ENCODE data around the gene NDST4.
A peak's percentile ranks its signal among the peaks of the same experiment; 100 is the strongest.

Gene NDST4

DNA sequence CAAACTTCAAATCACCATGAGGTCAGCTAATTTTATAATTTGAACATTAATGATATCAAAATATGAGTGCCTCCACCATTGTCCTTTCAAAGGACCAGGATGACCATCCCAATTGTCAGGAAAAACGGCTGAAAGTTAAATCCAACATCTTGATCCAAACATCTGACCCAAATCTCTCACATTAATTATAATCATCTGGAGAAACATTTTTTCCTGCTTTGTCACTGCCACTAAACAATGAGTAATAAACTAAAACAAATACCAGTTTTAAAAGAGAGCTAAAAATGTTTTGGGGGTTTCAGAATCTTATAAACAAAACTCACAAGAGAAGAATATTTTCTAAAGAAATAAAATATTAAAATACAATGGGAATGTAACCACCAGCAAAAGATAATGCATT lies 45.7 kb upstream of the NDST4 start (continued):
- TF ChIP-seq, protein P1, sequence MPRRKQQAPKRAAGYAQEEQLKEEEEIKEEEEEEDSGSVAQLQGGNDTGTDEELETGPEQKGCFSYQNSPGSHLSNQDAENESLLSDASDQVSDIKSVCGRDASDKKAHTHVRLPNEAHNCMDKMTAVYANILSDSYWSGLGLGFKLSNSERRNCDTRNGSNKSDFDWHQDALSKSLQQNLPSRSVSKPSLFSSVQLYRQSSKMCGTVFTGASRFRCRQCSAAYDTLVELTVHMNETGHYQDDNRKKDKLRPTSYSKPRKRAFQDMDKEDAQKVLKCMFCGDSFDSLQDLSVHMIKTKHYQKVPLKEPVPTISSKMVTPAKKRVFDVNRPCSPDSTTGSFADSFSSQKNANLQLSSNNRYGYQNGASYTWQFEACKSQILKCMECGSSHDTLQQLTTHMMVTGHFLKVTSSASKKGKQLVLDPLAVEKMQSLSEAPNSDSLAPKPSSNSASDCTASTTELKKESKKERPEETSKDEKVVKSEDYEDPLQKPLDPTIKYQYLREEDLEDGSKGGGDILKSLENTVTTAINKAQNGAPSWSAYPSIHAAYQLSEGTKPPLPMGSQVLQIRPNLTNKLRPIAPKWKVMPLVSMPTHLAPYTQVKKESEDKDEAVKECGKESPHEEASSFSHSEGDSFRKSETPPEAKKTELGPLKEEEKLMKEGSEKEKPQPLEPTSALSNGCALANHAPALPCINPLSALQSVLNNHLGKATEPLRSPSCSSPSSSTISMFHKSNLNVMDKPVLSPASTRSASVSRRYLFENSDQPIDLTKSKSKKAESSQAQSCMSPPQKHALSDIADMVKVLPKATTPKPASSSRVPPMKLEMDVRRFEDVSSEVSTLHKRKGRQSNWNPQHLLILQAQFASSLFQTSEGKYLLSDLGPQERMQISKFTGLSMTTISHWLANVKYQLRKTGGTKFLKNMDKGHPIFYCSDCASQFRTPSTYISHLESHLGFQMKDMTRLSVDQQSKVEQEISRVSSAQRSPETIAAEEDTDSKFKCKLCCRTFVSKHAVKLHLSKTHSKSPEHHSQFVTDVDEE (CRISPR knock-in tag; IDR thresholded peaks at IDR 0.05): no peak
- no peak for TF ChIP-seq PPARA (CRISPR knock-in tag; IDR thresholded peaks at IDR 0.05; ENCODE audit: borderline replicate concordance)

DNA sequence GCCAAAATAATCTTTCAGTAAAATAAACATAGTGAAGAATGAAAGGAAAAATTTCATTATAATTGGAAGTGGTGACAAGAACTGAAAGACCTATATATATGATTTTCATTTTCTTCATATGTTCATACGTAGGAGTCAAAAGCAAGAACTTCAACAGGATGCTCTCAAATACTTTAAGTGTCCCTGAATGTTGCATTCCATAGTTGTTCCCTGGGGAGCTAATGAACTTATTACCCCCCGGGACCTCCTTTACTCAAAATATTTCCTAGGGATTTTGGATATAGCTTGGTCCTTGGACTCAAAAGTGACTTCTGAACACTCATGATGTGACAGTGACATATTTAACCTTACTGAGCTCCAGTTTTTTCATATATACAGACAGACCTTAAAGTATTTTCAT lies 44.9 kb upstream of the NDST4 start:
- TF ChIP-seq POU6F1 (CRISPR knock-in tag; IDR thresholded peaks at IDR 0.05; ENCODE audit: borderline replicate concordance, low read depth) (no peak), TOX (CRISPR knock-in tag; IDR thresholded peaks at IDR 0.05; ENCODE audit: borderline replicate concordance) (no peak), ARNTL (CRISPR knock-in tag; IDR thresholded peaks at IDR 0.05; ENCODE audit: borderline replicate concordance, low read depth) (no peak), PPARA (CRISPR knock-in tag; IDR thresholded peaks at IDR 0.05; ENCODE audit: borderline replicate concordance) (no peak), GLIS3 (CRISPR knock-in tag; IDR thresholded peaks at IDR 0.05) (no peak), CSDC2 (CRISPR knock-in tag; IDR thresholded peaks at IDR 0.05) (no peak), SNAI2 (CRISPR knock-in tag; IDR thresholded peaks at IDR 0.05) (no peak), PATZ1 (CRISPR knock-in tag; IDR thresholded peaks at IDR 0.05; ENCODE audit: borderline replicate concordance) (no peak), RARB (CRISPR knock-in tag; IDR thresholded peaks at IDR 0.05) (no peak), ZFP30 (CRISPR knock-in tag; IDR thresholded peaks at IDR 0.05) (no peak), ZFP3 (CRISPR knock-in tag; IDR thresholded peaks at IDR 0.05) (no peak), ZNF8 (CRISPR knock-in tag; IDR thresholded peaks at IDR 0.05) (no peak)
- TF ChIP-seq, protein P2, sequence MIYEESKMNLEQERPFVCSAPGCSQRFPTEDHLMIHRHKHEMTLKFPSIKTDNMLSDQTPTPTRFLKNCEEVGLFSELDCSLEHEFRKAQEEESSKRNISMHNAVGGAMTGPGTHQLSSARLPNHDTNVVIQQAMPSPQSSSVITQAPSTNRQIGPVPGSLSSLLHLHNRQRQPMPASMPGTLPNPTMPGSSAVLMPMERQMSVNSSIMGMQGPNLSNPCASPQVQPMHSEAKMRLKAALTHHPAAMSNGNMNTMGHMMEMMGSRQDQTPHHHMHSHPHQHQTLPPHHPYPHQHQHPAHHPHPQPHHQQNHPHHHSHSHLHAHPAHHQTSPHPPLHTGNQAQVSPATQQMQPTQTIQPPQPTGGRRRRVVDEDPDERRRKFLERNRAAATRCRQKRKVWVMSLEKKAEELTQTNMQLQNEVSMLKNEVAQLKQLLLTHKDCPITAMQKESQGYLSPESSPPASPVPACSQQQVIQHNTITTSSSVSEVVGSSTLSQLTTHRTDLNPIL (CRISPR knock-in tag; IDR thresholded peaks at IDR 0.05; ENCODE audit: low read depth): no peak
- no peak for ATAC-seq

- TF ChIP-seq, protein P1 (CRISPR knock-in tag; IDR thresholded peaks at IDR 0.05): no peak
- TF ChIP-seq SNAI2 (CRISPR knock-in tag; IDR thresholded peaks at IDR 0.05) (no peak), ZFP30 (CRISPR knock-in tag; IDR thresholded peaks at IDR 0.05) (no peak), PPARA (CRISPR knock-in tag; IDR thresholded peaks at IDR 0.05; ENCODE audit: borderline replicate concordance) (no peak), ARNTL (CRISPR knock-in tag; IDR thresholded peaks at IDR 0.05; ENCODE audit: borderline replicate concordance, low read depth) (no peak), ESRRG (CRISPR knock-in tag; IDR thresholded peaks at IDR 0.05) (no peak), GLIS3 (CRISPR knock-in tag; IDR thresholded peaks at IDR 0.05) (no peak), ISL1 (CRISPR knock-in tag; IDR thresholded peaks at IDR 0.05) (no peak), RARB (CRISPR knock-in tag; IDR thresholded peaks at IDR 0.05) (no peak), BACH2 (CRISPR knock-in tag; IDR thresholded peaks at IDR 0.05; ENCODE audit: borderline replicate concordance) (no peak), TOX (CRISPR knock-in tag; IDR thresholded peaks at IDR 0.05; ENCODE audit: borderline replicate concordance) (no peak), CSDC2 (CRISPR knock-in tag; IDR thresholded peaks at IDR 0.05) (no peak), PATZ1 (CRISPR knock-in tag; IDR thresholded peaks at IDR 0.05; ENCODE audit: borderline replicate concordance) (no peak), ZFP3 (CRISPR knock-in tag; IDR thresholded peaks at IDR 0.05) (no peak), OSR1 (CRISPR knock-in tag; IDR thresholded peaks at IDR 0.05) (no peak), POU6F1 (CRISPR knock-in tag; IDR thresholded peaks at IDR 0.05; ENCODE audit: borderline replicate concordance, low read depth) (no peak), ZC3H10 (CRISPR knock-in tag; IDR thresholded peaks at IDR 0.05) (no peak), TCF4 (CRISPR knock-in tag; IDR thresholded peaks at IDR 0.05; ENCODE audit: borderline replicate concordance) (no peak), ZNF8 (CRISPR knock-in tag; IDR thresholded peaks at IDR 0.05) (no peak)
- TF ChIP-seq, protein P2 (CRISPR knock-in tag; IDR thresholded peaks at IDR 0.05; ENCODE audit: low read depth): no peak
- peak; percentile 61; the same call in 2 of the 3 replicates for ATAC-seq
Observed at GRCh38 chr4:115154826-115155225, 41.4 kb upstream of the NDST4 start.

All from SK-N-SH treated with all-trans-retinoic acid at 6 μM for 48 hours (cell line).